ENCODE results near the gene CD72.
"Not testable (repeated sequence)": the region's sequence is repeated elsewhere in the genome, so short reads cannot be mapped to it uniquely, and the experiment has no call there.

Gene CD72

DNA sequence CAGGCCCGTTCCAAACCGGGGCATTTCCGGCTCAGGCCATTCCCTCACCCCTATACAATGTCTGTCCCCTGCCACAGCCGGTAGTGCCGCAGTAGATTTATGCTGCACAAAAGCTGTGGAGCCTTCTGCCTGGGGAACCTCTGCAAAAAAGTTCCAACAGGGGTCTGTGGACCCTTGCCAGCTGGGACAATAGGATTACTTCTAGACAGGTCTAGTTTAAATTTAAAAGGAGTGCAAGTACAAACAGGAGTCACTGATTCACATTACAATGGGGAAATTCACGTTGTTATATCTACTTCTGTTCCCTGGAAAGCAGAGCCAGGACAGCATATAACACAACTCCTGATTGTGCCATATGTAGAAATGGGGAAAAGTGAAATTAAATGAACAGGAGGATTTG, 34.7 kb downstream of the CD72 start:
- not testable (repeated sequence) for DNase-seq

GRCh38 chr9:35579659-35580227, 38.5 kb downstream of the CD72 start:
- DNase-seq, result not testable (repeated sequence)

DNA sequence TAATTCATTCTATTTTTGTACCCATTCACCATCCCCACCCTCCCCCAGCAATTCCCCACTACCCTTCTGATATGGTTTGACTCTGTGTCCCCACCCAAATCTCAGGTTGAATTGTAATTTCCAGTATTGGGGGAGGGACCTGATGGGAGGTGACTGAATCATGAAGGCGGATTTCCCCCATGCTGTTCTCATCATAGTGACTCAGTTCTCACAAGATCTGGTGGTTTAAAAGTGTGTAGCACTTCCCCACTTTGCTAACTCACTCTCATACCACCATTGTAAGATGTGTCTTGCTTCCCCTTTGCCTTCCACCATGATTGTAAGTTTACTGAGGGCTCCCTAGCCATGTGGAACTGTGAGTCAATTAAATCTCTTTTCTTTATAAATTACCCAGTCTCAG, 39.1 kb downstream of the CD72 start:
- DNase-seq, result no peak

GRCh38 chr9:35577486-35577885, 40.7 kb downstream of the CD72 start:
- no peak for DNase-seq

GRCh38 chr9:35575478-35575877, 42.7 kb downstream of the CD72 start:
- DNase-seq, result no peak

DNA sequence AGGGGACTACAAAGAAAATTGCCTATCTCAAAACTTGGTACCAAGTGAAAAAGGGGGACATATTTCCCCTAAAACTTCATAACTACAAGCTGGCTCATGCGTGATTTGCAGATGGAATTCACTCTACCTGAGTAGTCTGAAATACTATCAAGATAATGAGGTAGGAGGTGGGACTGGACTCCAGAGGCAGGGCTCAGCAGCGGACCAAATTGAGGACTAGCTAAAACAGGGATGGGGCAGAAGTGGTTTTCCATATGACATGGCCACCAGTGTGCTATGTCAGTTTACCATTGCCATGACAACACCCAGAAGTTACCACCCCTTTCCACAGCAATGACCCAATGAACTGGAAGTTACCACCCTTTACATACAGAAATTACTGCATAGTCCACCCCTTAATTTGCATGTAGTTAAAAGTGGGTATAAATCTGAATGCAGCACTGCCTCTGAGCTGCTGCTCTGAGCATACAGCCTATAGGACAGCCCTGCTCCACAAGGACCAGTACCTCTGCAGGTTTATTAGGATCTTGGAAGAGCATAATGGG, 43.6 kb downstream of the CD72 start:
- DNase-seq, result no peak

DNA sequence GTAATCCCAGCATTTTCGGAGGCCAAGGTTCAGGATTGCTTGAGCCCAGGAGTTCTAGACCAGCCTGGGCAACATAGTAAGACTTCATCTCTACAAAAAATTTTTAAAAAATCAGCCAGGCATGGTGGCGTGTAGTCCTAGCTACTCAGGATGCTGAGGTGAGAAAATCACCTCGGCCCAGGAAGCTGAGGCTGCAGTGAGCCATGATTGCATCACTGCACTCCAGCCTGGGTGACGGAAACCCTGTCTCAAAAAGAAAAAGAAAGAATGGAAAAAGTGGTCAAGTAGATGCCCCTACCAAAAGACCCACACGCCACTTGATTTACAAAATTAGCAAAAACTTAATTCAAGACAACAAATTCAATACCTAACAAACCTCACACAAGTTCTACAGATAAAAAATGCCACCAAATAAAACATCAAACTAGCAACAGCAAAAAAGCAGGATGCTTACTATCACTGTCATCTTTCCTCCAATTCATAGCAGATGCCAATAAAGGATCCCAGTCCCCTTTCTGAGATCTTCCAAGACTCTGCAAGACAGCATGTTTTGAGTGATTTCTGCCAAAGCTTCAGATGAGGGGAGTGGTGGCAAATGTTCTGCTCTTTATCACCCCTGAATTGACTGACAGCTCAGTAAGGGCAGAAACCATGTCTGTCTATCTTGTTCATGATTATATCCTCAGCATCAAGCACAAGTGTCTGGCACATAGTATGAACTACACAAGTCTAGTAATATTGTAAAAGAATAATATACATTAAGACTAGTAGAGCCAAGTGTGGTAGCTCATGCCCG, 47.3 kb downstream of the CD72 start:
- DNase-seq, result no peak

GRCh38 chr9:35569206-35569605, 49.0 kb downstream of the CD72 start:
- DNase-seq, result no peak

- no peak for DNase-seq
These were observed 50.0 kb downstream of the CD72 start for GRCh38 chr9:35568196-35568595.

GRCh38 chr9:35566417-35566816, 51.8 kb downstream of the CD72 start:
- DNase-seq, result no peak

GRCh38 chr9:35564658-35565061, 53.6 kb downstream of the CD72 start:
- DNase-seq, result no peak

DNA sequence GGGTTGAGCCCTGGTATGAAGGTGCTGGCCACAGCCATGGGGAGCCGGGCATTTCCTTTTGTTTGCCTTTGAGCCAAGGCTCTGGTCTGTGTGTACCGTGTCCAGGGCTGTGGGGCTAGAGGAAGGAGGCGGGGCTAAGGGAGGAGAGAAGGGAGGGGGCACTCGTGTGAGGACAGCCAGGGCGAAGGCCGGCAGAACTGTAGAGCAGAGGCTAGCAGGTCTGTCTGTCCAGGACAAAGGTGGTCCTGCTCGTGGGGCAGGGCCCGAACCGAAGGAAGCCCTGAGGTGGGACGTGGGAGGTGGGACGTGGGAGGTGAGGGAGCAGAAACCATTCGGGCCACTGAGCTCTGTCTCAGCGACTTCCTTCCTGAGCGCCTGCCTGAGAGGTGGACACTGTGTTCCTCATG, 54.4 kb downstream of the CD72 start:
- DNase-seq, result no peak

DNA sequence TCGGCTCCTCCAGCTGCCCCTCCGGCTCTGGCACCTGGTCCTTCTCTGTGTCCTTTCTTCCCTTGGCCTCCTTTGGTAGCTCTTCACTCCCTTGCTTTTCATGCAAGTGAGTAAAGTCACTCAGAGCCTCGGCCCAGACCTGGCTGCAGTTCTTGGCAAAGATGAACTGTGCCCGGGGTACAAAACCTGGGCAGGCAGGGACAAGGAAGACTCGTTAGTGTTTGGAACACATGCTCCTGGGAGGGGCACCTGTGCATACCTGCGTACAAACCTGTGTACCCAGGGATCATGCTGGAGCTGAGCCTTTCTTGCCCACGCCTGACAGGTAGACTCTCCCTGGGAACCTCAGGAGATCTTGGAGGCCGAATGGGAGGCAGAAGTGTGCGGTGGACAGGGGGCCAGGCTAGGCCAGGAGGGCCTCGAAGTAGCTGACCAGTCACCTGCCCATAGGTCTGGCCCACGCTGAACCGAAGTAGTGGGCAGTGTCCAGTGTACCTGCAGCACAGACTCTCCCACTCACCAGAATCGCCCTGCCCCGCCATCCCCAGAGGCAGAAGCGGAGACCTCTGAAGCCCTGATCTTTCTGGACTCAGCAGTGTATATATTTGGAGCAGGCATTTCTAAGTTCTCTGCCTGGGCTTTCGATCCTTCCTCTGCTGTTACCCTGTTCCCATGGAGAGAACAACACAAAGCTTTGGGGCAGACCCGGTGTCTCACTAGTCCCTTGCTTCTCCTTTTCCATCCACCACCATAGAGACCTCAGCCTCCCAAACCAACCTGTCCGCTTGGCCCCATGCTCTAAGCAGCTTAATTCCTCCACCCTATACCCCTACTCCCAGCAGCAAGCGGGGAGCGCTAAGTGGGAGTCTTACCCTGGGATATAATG, 55.1 kb downstream of the CD72 start:
- no peak for DNase-seq

DNA sequence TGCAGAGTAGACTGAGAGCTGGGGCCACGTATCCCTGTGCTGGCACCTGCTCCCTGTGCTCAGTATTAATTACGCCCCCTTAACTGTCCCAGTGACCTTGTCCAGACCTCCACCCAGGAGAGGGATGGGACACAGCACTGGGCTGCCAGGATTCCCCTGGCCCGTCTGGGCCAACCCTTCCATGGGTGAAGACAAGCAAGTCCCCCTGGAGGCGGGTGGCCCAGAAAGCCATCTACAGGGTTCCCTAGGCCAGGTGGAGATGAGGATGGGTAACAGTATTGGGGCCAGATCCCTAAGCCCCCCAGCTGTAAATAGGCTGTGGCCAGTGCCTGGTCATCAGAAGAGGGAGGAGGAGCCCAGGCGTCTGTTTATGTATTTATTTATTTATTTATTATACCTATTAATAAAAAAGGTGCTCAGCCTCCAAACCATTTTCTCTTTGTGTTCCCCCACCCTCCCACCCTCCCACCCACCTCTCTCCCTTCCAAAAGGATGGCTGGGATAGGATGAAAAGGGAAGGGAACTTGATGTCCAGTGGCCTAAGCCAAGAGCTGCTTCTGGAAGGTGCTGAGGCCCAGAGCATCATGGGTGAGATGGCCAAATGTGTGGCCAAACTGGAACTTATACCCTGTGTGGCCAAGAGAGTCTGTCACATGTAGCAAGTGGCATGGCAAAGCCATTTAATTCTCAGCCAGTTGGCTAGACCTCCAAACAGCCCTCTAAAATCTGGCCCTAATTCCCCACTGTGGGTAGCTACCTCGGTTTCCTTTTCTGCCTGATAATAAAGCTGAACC, 56.5 kb downstream of the CD72 start:
- no peak for DNase-seq

DNA sequence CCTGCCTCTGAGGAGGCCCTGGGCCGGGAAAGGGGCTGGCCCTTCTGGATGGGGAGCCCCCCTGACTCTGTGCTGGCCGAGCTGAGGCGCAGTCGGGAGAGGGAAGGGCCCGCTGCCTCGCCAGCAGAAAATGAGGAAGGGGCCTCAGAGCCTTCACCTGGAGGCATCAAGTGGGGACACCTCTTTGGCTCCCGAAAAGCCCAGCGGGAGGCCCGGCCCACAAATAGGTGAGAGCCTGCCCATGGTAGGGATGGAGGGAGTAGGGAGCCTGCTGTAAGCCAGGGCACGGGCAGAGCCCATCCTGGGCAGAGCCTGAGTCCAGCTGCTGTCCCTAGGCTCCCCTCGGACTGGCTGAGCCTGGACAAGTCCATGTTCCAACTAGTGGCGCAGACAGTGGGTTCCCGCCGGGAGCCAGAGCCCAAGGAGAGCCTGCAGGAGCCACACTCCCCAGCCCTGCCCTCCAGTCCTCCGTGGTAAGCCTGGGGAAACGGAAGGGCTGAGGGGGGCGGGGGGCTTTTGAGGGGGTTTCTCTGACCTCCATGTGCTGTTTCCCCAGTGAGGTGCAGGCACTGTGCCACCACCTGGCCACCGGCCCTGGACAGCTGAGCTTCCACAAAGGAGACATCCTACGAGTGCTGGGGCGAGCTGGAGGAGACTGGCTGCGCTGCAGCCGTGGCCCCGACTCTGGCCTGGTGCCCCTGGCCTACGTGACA, 57.4 kb downstream of the CD72 start:
- no peak for DNase-seq
